ENCODE data around the gene C2CD2.
"Not testable (repeated sequence)": the region's sequence is repeated elsewhere in the genome, so short reads cannot be mapped to it uniquely, and the experiment has no call there.

The C2CD2 gene

DNA sequence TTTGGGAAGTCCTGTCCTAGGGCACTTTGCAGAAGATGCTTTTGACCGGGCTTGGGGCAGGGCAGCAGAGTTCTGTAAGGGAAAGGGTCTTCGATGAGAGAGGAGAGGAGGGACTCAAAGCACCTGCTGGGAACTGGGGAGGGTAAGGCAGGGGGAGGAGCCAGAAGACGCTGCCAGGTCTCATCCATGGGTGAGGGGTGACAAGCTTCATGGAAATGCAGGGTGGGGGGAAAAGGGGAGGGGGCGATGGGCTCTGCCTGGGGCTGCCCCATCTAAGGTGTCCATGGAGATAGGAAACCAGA is 20.9 kb upstream of the C2CD2 start:
- no peak for DNase-seq (ENCODE audit: low spot score)

DNA sequence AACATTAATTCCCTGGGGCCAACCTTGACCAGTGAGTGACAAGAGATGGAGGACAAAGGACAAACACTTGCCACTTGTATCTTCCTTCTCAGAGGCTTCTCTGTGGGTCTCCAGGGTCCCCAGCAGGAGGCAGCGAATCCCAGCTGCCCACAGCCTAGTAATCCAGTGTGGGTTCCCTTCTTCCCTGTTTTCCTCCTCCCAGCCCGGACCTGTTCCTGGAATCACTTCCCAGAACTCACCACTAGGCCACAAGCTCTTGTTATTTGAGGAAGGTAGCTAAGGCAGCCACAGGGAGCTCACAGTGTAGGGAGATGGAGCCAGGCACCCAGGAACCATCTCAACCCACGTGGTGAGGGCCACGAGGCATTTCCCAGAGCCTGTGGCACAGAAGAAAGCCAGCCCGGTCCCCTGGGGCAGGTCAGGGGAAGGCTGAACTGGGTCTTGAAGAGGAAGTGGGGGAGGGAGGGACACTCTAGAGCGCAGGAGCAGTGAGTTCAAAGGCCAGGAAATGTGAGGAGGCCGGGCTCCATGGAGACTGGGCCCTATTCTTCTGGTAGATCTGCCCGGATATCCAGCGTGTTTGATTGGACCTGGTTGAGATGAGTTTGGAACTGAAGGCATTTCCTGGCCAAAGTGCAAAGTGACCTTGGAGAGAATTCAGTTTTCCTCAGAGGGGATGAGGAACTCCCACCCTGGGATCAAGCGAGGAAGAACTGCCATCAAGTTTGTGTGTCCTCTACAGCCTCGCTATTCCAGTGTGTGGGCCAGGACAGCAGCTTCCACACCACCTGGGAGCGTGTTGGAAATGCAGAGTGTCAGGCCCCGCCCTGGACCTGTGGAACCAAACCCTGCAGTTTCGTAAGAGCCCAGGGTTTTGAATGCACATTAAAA is 20.3 kb upstream of the C2CD2 start:
- no peak for DNase-seq (ENCODE audit: low spot score)

DNA sequence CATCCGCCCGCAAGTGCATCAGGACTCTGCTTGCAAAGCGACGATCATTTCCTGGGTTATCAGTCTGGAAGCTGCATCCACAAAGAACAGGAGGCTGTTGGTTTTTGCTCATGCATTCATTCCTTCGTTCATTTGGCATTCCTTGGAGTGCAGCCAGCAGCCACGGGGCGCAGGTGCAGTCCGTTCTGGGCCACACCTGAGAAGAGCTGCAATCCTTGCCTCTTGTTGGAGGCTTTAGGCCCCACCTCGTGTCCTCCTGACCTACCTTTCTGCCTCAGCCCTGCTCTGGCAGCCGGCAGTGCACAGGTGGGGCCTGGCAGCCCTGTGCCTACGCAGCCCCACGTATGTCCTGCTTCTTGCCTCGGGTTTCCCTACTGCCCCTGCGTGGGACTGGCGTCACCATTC is 19.6 kb upstream of the C2CD2 start:
- no peak for DNase-seq (ENCODE audit: low spot score)

DNA sequence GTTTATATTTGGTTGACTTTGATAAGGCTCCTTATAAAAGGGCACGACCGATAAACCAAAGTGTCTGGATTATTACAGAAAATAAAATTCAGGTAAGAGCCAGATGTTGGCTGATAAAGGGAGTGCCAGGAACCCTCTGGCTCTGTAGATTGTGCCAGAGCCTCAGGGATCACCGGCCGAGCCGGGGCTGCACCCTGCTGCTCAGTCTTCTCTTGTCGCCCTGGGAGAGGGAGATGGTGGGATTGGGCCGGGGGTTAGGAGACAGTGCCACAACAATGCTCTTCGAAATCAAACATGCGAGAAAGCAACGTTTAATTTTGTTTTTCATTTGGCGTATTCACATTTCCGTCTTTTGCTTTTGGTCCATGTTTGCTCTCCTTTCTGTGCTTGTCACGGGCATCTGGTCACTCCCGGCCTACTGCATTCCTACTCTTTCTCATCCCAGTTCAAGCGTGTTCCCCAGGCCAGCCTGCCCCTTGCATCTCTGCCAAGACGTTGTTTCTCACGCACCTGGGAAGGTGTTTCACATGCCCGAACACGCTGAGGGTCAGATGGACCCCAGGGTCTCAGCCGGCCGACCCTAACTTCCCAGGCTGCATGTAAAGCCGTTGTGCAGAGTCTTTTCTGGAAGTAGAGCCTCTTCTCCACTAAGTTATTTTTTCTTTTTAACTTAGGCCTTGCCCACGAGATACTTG is 18.8 kb upstream of the C2CD2 start:
- no peak for DNase-seq (ENCODE audit: low spot score)

DNA sequence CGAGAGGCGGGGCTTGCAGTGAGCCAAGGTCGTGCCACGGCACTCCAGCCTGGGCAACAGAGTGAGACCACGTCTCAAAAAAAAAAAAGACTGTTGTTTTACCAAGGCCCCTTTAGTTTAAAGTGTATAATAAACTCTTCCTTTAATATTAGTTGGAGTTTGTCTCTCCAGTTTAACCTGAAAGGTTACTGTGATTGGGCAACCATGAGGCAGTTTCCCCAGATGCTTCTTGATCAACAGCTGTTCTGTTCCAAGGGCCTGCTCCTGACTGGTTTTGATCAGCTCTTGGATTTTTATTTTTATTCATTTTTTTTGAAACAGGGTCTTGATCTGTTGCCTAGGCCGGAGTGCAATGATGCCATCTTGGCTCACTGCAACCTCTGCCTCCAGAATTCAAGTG is 18.1 kb upstream of the C2CD2 start:
- no peak for DNase-seq (ENCODE audit: low spot score)

DNA sequence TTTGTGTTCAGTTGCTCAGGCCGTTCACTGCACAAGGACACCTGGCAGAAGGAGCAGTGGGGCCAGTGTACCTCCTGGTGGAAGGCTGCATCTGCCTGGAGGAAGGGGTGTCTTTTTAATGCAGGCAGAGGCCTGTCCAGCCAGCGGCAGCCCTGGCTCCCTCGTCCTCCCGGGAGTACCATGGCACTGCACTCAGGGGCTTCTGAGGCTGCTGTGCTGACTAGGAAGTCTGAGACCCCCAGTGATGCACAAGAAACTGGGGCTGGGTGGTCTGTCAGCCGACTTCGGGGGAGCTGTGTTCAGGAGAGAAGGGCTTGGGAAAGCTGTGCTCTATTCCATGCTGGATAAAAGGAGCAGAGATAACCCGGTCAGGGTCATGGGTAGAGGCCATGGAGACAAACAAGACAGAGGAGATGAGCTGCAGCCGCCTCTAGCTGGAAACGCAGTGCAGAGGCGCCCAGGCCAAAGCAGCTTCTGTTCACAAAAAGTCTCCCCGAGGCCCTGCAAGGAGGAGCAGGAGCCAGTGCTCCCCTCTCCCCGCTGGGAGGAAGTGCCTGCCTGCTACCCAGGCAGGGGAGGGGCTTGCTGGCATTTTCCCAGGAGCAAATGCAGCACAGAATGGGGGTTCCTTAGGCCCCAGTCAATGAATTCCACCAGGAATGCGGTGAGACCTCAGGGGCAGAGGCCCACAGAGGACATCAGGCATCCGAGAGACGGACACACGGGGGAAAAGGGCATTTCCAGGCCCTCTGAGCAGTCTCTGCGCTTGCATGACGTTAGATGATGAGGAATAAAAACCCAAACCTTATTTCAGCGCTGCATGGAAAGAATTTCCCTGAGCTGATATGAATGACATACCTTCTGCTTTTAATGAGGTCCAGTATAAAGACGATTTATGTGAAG is 17.2 kb upstream of the C2CD2 start:
- DNase-seq (ENCODE audit: low spot score): no peak

DNA sequence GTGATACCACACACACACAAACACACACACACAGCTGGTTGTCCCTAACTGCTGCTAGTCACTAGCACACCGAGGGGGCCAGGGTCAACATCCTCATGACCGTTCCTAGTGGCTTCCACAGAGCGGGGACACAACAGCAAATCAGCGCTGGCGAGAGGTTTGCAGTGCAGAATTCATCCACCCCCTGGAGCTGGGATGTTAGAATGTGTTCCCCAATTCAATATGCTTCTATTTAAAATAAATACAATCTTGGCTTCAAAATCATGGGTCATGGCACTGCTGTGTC is 16.2 kb upstream of the C2CD2 start:
- no peak for DNase-seq (ENCODE audit: low spot score)

DNA sequence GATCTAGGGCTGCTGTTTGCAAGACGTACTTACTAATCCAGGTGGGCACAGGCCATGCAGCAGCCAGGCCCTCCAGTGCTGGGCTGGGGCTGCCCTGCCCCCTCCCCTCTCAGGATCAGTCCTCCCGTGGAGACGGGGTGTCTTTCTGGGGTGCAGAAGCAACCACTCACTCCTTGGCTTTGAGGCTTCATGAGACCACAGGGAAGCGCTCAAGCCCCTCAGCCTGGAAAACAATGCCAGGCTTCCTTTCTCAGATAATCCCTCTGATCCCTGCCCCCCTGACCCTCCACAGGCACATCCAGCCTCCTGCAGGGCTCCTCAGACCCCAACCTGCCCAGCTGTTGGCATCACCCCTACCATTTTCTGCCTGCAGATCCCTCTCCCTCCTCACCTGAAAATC is 13.9 kb upstream of the C2CD2 start:
- DNase-seq (ENCODE audit: low spot score): peak; percentile 53

DNA sequence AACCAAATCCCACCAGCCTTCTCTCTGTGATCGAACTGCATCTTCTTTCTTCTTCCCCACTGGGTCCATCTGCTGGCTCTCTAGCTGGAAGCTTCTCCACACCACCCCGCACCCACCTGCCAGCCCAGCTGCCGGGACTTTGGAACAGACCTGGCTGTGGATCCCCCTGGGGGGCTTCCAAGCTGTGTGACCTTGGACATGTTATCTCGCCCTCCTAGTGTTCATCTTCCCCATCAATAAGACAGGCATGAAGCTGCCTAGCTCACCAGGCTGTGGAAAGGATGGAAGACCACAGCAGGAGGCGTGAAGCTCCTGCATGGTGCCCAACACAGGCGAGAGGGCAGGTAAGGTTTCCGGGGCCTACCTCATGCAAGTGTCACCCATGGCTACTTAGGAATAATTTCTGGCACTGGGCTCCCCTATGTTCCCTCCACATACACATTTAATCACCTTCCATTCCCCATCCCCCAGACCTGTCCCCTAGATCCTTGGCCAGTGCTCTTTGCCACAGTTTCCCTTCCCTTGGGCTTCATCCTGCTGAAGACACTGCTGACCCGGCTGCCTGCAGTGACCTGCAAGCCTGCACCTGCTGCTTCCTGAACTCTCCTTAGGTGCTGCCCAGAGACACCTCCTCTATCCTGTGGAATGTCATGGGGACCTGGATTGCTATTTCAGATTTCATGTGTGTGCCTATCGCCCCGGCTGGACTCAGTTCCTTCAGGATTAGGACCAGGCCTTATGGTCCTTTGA is 13.2 kb upstream of the C2CD2 start:
- DNase-seq (ENCODE audit: low spot score): no peak

DNA sequence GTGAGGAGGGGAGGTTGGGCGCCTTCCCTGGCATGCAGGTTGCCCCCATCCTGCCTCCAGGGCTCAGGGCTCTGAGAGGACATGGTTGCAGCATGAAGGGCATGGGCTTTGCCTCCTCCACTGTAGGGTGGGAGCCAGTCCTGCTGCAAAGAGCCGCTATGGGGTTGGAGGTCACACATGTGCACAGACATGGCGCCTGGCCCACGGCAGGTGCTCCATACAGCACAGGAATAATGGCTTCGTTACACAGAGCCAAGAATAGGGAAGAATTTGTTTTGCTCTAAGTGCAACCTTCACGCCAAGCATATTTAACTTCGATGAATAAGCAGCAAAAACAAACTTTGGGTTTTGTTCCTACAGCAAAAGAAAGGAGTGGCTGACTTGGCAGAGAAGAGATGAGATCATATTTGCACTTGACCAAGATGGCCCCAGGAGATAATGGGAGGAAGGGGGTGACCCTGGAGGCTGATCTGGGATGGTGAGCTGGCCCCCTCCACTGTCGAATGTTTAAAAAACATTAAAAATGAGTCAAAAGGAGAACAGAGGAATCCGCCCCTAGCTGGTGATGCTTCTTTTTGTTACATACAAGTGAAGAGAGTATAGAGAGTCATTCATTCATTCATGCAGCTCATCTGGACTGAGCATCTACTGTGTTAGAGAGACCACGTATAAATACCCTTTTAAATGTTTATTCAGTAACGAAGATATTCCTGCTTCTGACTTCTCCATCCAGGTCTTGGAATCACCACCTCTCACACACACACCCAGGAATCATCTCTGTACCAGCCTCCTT is 12.4 kb upstream of the C2CD2 start:
- no peak for DNase-seq (ENCODE audit: low spot score)

DNA sequence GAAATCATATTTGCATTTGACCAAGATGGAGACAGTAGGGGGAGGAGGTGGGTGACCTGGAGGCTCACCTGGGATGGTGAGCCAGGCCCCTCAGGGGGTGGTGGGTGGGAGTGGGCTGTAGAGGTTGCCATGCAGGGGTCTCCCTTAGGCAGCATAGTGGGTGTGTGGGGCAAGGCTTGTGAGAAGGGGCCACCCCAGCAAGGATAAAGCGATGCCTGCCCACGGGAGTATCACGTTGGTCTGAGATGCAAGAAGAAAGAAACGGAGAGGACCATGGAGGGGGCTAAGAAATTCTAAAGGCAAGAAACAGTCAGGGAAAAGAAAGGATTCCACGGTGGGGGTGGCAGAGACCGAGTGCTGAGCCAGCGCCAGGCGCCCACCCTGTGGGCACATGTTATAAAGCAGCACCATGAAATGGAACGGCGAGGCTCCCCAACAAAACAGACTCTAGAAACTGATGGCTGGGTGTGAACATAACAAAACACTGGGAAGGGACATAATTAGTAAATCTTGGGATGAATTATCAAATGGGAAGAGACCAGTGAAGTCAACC is 11.7 kb upstream of the C2CD2 start:
- DNase-seq (ENCODE audit: low spot score): no peak

DNA sequence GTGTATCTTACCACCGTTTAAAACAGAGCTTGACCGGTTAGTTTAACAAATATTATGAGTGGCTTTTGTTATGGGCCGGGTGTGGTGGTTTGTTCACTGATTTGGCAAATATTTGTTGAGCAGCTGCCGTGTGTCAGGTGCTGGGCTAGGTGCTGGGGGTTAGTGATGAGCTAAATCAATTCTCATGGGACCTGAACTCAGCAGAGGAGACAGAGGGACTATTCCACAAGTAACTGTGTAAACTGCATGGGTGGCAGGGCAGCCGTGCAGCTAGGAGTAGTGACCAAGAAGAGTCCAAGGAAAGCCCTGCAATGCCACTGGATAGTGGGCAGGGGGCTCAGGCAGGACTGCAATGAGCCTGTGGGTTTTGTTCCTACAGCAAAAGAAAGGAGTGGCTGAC is 11.2 kb upstream of the C2CD2 start:
- no peak for DNase-seq (ENCODE audit: low spot score)

DNA sequence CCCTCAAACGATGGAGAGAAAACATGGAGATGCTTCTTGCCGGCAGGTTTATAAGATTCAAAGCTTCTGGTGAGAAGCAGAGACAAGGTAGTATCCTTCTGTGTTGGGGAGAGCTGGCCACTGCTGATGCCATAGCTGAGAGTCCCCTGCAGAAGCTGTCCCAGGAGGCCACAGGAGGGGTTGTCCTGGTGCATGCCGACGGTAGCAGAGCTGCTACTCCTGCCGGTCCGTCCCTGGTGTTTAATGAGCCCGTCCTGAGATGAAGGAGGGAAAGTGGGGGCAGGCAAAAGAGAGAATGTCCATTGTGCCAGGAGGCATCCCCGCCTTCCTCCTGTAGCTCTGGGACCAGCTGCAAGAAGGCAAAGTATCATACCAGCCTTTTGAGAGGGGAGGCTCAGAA is 10.4 kb upstream of the C2CD2 start:
- no peak for DNase-seq (ENCODE audit: low spot score)

DNA sequence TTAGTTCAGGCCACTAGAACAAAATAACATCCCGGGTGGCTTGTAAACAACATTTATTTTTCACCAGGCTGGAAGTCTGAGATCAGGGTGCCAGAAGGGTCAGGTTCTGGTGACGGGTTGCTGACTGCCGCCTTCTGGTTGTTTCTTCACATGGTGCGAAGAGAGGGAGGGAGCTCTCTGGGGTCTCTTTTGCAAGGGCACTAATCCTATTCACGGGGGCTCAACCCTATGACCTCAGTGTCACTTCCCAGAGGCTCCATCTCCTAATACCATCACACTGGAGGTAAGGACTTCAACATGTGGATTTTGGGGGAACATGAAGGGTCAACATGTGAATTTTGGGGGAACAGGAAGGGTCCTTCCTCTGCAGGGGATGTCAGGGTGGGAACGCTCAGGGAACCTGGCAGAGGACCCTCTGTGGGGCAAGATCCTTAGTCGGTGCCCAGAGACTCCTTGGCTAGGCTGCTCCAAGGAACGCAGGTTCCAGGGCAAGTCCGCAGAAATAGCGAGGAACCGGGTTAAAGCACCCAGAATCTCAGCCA is 8.7 kb upstream of the C2CD2 start:
- DNase-seq (ENCODE audit: low spot score): peak; percentile 51

DNA sequence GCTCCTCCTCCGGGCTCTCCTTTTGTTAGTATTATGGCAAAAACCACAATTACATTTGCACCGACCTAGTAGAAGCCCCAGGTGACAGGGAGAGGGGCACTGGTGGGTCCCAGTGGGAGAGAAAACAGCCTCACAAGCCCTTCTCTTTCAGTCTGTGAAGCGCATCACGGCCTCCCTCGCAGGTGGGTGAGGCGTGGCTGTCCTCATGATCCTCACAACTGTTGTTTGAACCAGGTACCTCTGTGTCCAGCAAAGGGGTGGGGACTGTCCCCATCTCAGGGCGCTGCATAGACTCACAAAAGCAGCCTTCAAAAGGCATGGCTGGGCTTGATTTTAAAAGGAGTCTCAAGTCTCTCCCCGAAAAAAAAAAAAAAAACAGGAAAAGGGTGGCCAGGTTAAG is 7.9 kb upstream of the C2CD2 start:
- no peak for DNase-seq (ENCODE audit: low spot score)

DNA sequence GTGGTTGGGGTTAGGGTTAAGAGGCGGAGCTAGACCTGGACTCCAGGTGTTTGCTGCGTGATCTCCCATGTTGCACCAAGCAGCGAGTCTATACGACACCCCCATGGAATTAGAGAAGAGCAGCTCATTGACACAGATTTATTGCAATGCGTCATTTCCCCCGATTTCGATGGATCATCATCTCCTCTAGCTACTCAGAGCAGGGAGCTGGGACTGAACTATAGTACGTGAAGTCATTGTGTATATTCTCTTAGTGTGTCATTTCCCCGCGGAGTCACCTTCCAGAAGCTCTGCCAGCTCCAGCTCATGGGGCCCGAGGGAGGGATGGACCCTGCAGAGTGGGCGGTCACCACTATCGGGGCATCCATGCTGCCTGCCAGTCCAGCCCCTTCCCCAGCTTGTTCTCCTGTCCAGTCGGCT is 7.5 kb upstream of the C2CD2 start:
- DNase-seq (ENCODE audit: low spot score): no peak

DNA sequence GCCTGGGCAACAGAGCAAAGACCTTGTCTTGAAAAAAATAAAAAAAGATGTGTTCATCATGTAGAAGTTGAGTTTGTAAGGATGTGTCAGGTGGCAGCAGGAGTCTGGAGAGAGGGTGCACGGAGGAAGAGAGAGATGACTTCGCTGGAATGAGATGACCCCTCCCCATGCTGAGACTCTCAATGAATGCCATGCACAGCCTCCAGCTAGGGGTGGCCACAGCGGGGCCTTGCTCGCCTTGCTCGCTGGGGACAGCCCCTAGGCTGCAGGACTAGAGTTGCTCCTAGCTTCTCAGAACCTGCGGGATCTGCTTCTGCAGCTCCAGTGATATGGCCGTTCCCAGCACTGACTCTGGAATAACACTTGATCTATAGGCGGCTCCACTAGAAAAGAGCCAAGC is 6.6 kb upstream of the C2CD2 start:
- peak; percentile 44 for DNase-seq (ENCODE audit: low spot score)

DNA sequence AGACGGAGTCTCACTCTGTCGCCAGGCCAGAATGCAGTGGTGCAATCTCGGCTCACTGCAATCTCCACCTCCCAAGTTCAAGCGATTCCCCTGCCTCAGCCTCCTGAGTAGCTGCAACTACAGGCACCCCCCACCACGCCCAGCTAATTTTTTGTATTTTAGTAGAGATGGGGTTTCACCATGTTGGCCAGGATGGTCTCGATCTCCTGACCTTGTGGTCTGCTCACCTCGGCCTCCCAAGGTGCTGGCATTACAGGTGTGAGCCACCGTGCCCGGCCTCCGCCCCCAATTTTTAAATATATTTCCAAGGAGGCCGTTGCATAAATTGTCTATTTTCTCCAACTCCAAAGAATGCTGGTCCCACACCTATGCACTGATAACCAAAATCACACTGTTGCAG is 5.9 kb upstream of the C2CD2 start:
- not testable (repeated sequence) for DNase-seq (ENCODE audit: low spot score)

DNA sequence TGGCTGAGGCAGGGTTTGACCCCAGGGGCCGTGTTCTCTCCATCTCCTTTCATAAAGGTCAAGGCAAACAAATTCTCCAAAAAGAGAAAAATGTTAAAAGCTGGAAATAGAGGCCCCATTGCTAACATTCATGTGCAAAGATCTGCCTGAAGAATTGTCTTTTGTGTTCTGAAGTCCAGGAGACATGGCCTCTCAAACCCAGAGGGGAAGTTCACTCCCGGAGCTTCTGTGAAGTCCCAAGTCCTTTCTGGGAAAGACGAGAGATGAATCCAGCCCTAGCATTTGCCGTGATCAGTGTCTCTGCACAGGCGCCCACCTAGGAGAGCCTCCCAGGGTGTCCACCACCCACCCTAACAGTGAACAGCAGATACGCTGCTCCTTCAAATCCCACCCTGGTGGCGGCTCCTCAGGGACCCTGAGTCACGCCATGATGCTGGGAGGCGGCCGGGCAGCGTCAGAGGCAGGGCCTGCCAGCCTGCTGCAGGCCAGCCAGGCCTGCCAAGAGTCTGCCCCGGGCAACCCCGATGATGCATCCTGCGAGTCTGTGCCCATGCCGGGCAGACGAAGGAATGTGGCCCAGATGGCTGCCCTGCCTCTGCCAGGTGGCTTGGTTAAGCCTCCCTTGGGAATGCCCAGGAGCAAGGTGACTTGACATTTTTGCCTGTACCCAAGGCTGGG is 5.2 kb upstream of the C2CD2 start:
- DNase-seq (ENCODE audit: low spot score): no peak

Measured in ecto neural progenitor cell (in vitro differentiated cells).